Upper lobe of right lung (tissue), 1 donor: ENCODE results near the gene SPIN1. TPM values are rescaled to one million over a fixed set of nuclear protein-coding genes. Genes with fewer than 3 reads are reported as not detected.

Source experiments
- ATAC-seq: fragments of 200-7000 bp; cut with Tn5 transposase; one replicate; pipeline ENCODE4 v1.9.1; 2020; ENCODE audit warnings: mild to moderate bottlenecking, moderate library complexity
- DNase-seq: peaks from one replicate; pipeline ENCODE4 v3.0.0-alpha.2; 2020
- H3K27ac ChIP-seq: fragments of 200-600 bp; one replicate; pipeline ENCODE4 v1.8.0; 2022
- H3K27me3 ChIP-seq: fragments of 200-600 bp; one replicate; pipeline ENCODE4 v1.8.0; 2022; ENCODE audit warnings: mild to moderate bottlenecking
- H3K36me3 ChIP-seq: fragments of 200-600 bp; one replicate; pipeline ENCODE4 v1.8.0; 2022
- H3K4me1 ChIP-seq: fragments of 200-600 bp; one replicate; pipeline ENCODE4 v1.8.0; 2022
- H3K4me3 ChIP-seq: fragments of 200-600 bp; one replicate; pipeline ENCODE4 v1.8.0; 2022; ENCODE audit warnings: mild to moderate bottlenecking
- H3K9me3 ChIP-seq: fragments of 200-600 bp; one replicate; pipeline ENCODE4 v1.8.0; 2022
- CTCF ChIP-seq: fragments of 200-600 bp; IDR thresholded peaks from one replicate; pipeline ENCODE4 v1.8.0; 2022; ENCODE audit warnings: antibody characterized with exemption
- intact Hi-C: fragments of 100-400 bp; cut with DNase I; formaldehyde crosslinking; loops from one replicate; pipeline ENCODE4 v1.11.0; 2022
- total RNA-seq: library from RNA; stranded (reverse); fragmentation: NEBNext Ultra II Directional; extraction: Animal tissue kit (Norgen Biotek cat#: 25700); gene quantifications from one replicate; pipeline ENCODE4 v1.2.1, GENCODE V29; 2021
- donor health status: DM: no; HTN: yes; CAD: no; lungs with severe emphysema.

Gene SPIN1
- total RNA-seq, 1 donor from 2014 or later: 69.2 TPM

GRCh38 chr9:88433583-88434255 lies 45.5 kb downstream of the SPIN1 start:
- Histone ChIP-seq H3K4me3 (no peak overlapping the region), H3K36me3 (peaks cover 39% of the 10 kb centered on the region), H3K27me3 (no peaks in the 10 kb centered on the region), H3K9me3 (no peaks in the 10 kb centered on the region), H3K4me1 (no peaks in the 10 kb centered on the region), H3K27ac (no peak overlapping the region)
- TF ChIP-seq CTCF: no peak
- intact Hi-C loops: no loop called here
- DNase-seq (no peak), ATAC-seq (no peak)

GRCh38 chr9:88435336-88435735 lies 47.1 kb downstream of the SPIN1 start:
- Histone ChIP-seq H3K27me3 (no peaks in the 10 kb centered on the region), H3K27ac (no peak overlapping the region), H3K4me3 (no peak overlapping the region), H3K36me3 (peaks cover 35% of the 10 kb centered on the region), H3K4me1 (no peaks in the 10 kb centered on the region), H3K9me3 (no peaks in the 10 kb centered on the region)
- DNase-seq (no peak), ATAC-seq (no peak)
- no peak for TF ChIP-seq CTCF
- intact Hi-C loops: no loop called here

GRCh38 chr9:88436379-88436778 lies 48.1 kb downstream of the SPIN1 start:
- no peak for TF ChIP-seq CTCF
- no peaks in the 10 kb centered on the region for H3K27me3 ChIP-seq
- ATAC-seq (no peak), DNase-seq (no peak)
- H3K27ac ChIP-seq: no peak overlapping the region
- H3K9me3 ChIP-seq: no peaks in the 10 kb centered on the region
- intact Hi-C loops: no loop called here
- H3K4me3 ChIP-seq: no peak overlapping the region
- H3K36me3 ChIP-seq: peaks cover 33% of the 10 kb centered on the region
- H3K4me1 ChIP-seq: no peaks in the 10 kb centered on the region

GRCh38 chr9:88437210-88438146 lies 49.2 kb downstream of the SPIN1 start:
- no peak for DNase-seq
- peaks cover 27% of the 10 kb centered on the region for H3K36me3 ChIP-seq
- no peaks in the 10 kb centered on the region for H3K9me3 ChIP-seq
- no peak for ATAC-seq
- no peak for TF ChIP-seq CTCF
- H3K27me3 ChIP-seq: no peaks in the 10 kb centered on the region
- no peak overlapping the region for H3K27ac ChIP-seq
- H3K4me3 ChIP-seq: no peak overlapping the region
- H3K4me1 ChIP-seq: no peaks in the 10 kb centered on the region
- intact Hi-C loops: no loop called here

GRCh38 chr9:88438811-88439210 lies 50.6 kb downstream of the SPIN1 start:
- no peaks in the 10 kb centered on the region for H3K27me3 ChIP-seq
- ATAC-seq (no peak), DNase-seq (no peak)
- peaks cover 19% of the 10 kb centered on the region for H3K36me3 ChIP-seq
- no peak overlapping the region for H3K4me3 ChIP-seq
- H3K4me1 ChIP-seq: no peaks in the 10 kb centered on the region
- TF ChIP-seq CTCF: no peak
- no peaks in the 10 kb centered on the region for H3K9me3 ChIP-seq
- H3K27ac ChIP-seq: no peak overlapping the region
- intact Hi-C loops: no loop called here
